Progenitor cell of endocrine pancreas (in vitro differentiated cells): ENCODE data around the gene SMARCA2. TPM values are rescaled to one million over a fixed set of nuclear protein-coding genes. Genes with fewer than 3 reads are reported as not detected.

Experiments
- DNase-seq: peaks from one replicate; pipeline ENCODE4 v3.0.0; 2021; ENCODE audit warnings: low spot score; ENCODE audit not compliant: unreplicated experiment
- H3K27ac Mint-ChIP-seq: 2 replicates; pipeline ENCODE4 v1.8.0; 2021; ENCODE audit warnings: mild to moderate bottlenecking, moderate library complexity, mixed read lengths
- H3K27me3 Mint-ChIP-seq: 2 replicates; pipeline ENCODE4 v1.8.0; 2021; ENCODE audit warnings: mixed read lengths
- H3K36me3 Mint-ChIP-seq: 2 replicates; pipeline ENCODE4 v1.8.0; 2022; ENCODE audit warnings: mixed read lengths; ENCODE audit not compliant: insufficient read depth
- H3K4me1 Mint-ChIP-seq: 2 replicates; pipeline ENCODE4 v1.8.0; 2021; ENCODE audit warnings: low read depth, mixed read lengths
- H3K4me3 Mint-ChIP-seq: 2 replicates; pipeline ENCODE4 v1.8.0; 2021; ENCODE audit warnings: low read depth, mild to moderate bottlenecking, moderate library complexity, mixed read lengths
- H3K9me3 Mint-ChIP-seq: 2 replicates; pipeline ENCODE4 v1.8.0; 2021; ENCODE audit warnings: low read depth, mixed read lengths
- CTCF ChIP-seq: fragments of 200-600 bp; sonication (generic); IDR thresholded peaks from one replicate; pipeline ENCODE4 v1.5.0; 2021; ENCODE audit warnings: antibody characterized with exemption, mild to moderate bottlenecking; ENCODE audit not compliant: unreplicated experiment
- total RNA-seq: library from RNA; stranded (reverse); gene quantifications from 2 replicates; pipeline ENCODE4 v1.2.1, GENCODE V29; 2021

The SMARCA2 gene
- total RNA-seq, 1 donor from 2014 or later: 55.8 TPM

GRCh38 chr9:2083479-2083878 is 68.3 kb downstream of the SMARCA2 start:
- H3K27ac Mint-ChIP-seq: no peak overlapping the region

GRCh38 chr9:2085716-2086115 is 70.6 kb downstream of the SMARCA2 start:
- H3K36me3 Mint-ChIP-seq: peaks cover 12% of the 10 kb centered on the region
- H3K4me1 Mint-ChIP-seq: no peaks in the 10 kb centered on the region
- TF ChIP-seq CTCF: no peak
- H3K27me3 Mint-ChIP-seq: no peaks in the 10 kb centered on the region
- DNase-seq: no peak
- no peaks in the 10 kb centered on the region for H3K9me3 Mint-ChIP-seq
- no peak overlapping the region for H3K4me3 Mint-ChIP-seq
- no peak overlapping the region for H3K27ac Mint-ChIP-seq

More at GRCh38 chr9:2083479-2083878, 68.3 kb downstream of the SMARCA2 start:
- no peaks in the 10 kb centered on the region for H3K9me3 Mint-ChIP-seq
- TF ChIP-seq CTCF: no peak
- no peaks in the 10 kb centered on the region for H3K27me3 Mint-ChIP-seq
- H3K36me3 Mint-ChIP-seq: peaks cover 19% of the 10 kb centered on the region
- no peak for DNase-seq
- no peaks in the 10 kb centered on the region for H3K4me1 Mint-ChIP-seq
- H3K4me3 Mint-ChIP-seq: no peak overlapping the region

- DNase-seq: no peak
- H3K27ac Mint-ChIP-seq: no peak overlapping the region
- no peak for TF ChIP-seq CTCF
- H3K36me3 Mint-ChIP-seq: peaks cover 12% of the 10 kb centered on the region
- H3K9me3 Mint-ChIP-seq: no peaks in the 10 kb centered on the region
- H3K4me1 Mint-ChIP-seq: no peaks in the 10 kb centered on the region
- no peaks in the 10 kb centered on the region for H3K27me3 Mint-ChIP-seq
- no peak overlapping the region for H3K4me3 Mint-ChIP-seq
Observed at GRCh38 chr9:2086116-2086515, 71.0 kb downstream of the SMARCA2 start.

GRCh38 chr9:2086971-2087370 is 71.8 kb downstream of the SMARCA2 start:
- no peak for TF ChIP-seq CTCF
- DNase-seq: no peak
- Mint-ChIP-seq H3K4me3 (no peak overlapping the region), H3K27ac (no peak overlapping the region), H3K27me3 (no peaks in the 10 kb centered on the region), H3K4me1 (no peaks in the 10 kb centered on the region), H3K36me3 (peaks cover 12% of the 10 kb centered on the region), H3K9me3 (no peaks in the 10 kb centered on the region)

- Mint-ChIP-seq H3K27ac (no peak overlapping the region), H3K4me3 (no peak overlapping the region), H3K27me3 (no peaks in the 10 kb centered on the region), H3K36me3 (peaks cover 12% of the 10 kb centered on the region), H3K9me3 (no peaks in the 10 kb centered on the region), H3K4me1 (no peaks in the 10 kb centered on the region)
- DNase-seq: no peak
- peak; percentile 62 for TF ChIP-seq CTCF
Observed at GRCh38 chr9:2087500-2088313, 72.6 kb downstream of the SMARCA2 start.
